ENCODE data around the gene CACNA1H.

The CACNA1H gene

DNA sequence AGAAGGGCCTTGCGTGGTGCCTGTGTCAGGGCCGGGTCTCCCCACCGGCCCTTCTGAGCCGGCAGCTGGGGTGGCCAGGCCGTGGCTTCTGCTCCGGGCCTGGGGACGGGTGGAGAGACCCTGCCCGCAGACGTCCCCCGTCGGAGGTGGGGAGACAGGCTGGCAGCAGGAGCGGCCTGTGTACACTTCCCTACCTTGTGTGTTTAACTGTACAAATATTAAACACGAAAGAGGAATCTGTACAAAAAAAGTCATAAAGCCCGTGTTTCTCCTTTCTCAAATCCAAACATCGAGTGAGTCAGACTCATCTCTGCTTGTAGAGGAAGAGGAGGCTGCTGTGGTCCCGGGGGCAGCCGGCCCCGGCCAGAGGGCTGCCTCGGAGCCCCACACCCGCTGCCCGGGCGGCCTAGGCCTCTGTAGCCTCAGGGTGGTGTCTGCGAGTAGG is 2.0 kb downstream of the CACNA1H start:
- Histone ChIP-seq H3K4me3 (IDR thresholded peaks at IDR 0.05; ENCODE audit: insufficient read depth, low read depth, low read length) (no peak overlapping the region), H4K20me1 (ENCODE audit: insufficient read depth) (no peaks in the 10 kb centered on the region), H3K27me3 (ENCODE audit: insufficient read depth, low read depth) (peaks cover 81% of the 10 kb centered on the region), H3K36me3 (ENCODE audit: insufficient read depth) (no peaks in the 10 kb centered on the region), H3K27ac (no peak overlapping the region), H3K79me2 (ENCODE audit: insufficient read depth, low read depth) (no peaks in the 10 kb centered on the region), H3K4me2 (no peak overlapping the region), H3K4me1 (ENCODE audit: low read depth, poor library complexity, severe bottlenecking) (no peaks in the 10 kb centered on the region), H2AFZ (ENCODE audit: low read depth) (no peak overlapping the region), H3K9ac (no peak overlapping the region)
- no peak for TF ChIP-seq CTCF (conservative IDR thresholded peaks at IDR 0.05; ENCODE audit: low read depth, low read length)

GRCh38 chr16:1155353-1156054 is 2.6 kb downstream of the CACNA1H start:
- Histone ChIP-seq H3K9ac (no peak overlapping the region), H3K27me3 (ENCODE audit: insufficient read depth, low read depth) (peaks cover 81% of the 10 kb centered on the region), H4K20me1 (ENCODE audit: insufficient read depth) (no peaks in the 10 kb centered on the region)

DNA sequence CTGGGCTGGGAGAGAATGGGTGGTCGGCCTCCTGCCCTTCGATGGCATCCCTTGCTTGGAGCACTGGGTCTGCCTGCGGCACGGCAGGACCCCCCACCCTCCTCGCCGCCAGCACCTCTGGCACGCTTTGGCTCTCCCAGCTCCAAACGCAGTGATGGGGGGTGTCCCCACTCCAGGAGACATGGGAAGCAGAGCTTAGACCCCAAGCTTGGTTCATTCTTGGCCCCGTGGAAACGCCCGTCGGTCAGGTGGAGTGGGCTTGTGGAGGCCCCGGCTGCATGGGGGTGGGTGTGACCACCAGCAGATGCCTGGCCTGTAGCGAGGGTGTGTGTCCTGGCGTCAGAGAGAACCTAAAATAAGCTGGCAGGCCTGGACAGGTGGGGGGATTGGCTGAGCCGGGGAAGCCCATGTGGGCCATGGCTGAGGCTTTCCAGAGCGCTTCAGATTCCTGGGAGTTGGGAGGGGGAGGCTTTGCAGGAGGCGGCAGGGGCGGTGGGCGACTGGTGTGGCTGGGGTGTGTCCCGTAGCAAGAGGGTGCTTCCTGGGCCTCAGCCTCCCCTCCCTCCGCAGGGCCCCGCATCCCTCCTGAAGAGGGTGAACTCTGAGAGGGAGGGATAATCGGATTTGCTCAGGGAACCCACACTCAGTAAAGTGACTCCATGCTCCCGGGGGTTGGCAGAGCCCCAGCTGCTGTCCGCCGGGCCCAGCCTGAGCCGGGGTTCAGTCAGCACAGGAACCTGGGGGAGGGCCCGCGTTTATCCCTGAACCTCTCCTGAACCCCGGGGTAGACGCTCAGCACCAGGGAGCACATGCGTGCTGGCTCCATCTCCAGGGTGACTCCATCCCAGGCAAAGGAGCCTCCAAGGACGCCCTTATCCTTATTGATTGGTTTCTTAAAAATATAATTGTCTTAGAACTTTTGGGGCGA is 3.4 kb downstream of the CACNA1H start:
- no peaks in the 10 kb centered on the region for H3K79me2 ChIP-seq (ENCODE audit: insufficient read depth, low read depth)
- H2AFZ ChIP-seq (ENCODE audit: low read depth), result no peak overlapping the region
- no peak overlapping the region for H3K27ac ChIP-seq
- H3K4me3 ChIP-seq (IDR thresholded peaks at IDR 0.05; ENCODE audit: insufficient read depth, low read depth, low read length), result no peak overlapping the region
- TF ChIP-seq CTCF (conservative IDR thresholded peaks at IDR 0.05; ENCODE audit: low read depth, low read length), result no peak
- H3K9ac ChIP-seq, result no peak overlapping the region
- no peak overlapping the region for H3K4me2 ChIP-seq
- no peaks in the 10 kb centered on the region for H3K4me1 ChIP-seq (ENCODE audit: low read depth, poor library complexity, severe bottlenecking)
- no peaks in the 10 kb centered on the region for H4K20me1 ChIP-seq (ENCODE audit: insufficient read depth)
- H3K36me3 ChIP-seq (ENCODE audit: insufficient read depth), result no peaks in the 10 kb centered on the region
- peaks cover 81% of the 10 kb centered on the region for H3K27me3 ChIP-seq (ENCODE audit: insufficient read depth, low read depth)

More at GRCh38 chr16:1155353-1156054, 2.6 kb downstream of the CACNA1H start:
- Histone ChIP-seq H3K4me2 (no peak overlapping the region), H3K27ac (no peak overlapping the region), H3K36me3 (ENCODE audit: insufficient read depth) (no peaks in the 10 kb centered on the region), H3K4me3 (IDR thresholded peaks at IDR 0.05; ENCODE audit: insufficient read depth, low read depth, low read length) (no peak overlapping the region), H2AFZ (ENCODE audit: low read depth) (no peak overlapping the region), H3K79me2 (ENCODE audit: insufficient read depth, low read depth) (no peaks in the 10 kb centered on the region), H3K4me1 (ENCODE audit: low read depth, poor library complexity, severe bottlenecking) (no peaks in the 10 kb centered on the region)
- no peak for TF ChIP-seq CTCF (conservative IDR thresholded peaks at IDR 0.05; ENCODE audit: low read depth, low read length)

GRCh38 chr16:1156983-1157638 is 4.2 kb downstream of the CACNA1H start:
- Histone ChIP-seq H3K27me3 (ENCODE audit: insufficient read depth, low read depth) (peaks cover 79% of the 10 kb centered on the region), H3K4me1 (ENCODE audit: low read depth, poor library complexity, severe bottlenecking) (no peaks in the 10 kb centered on the region), H3K36me3 (ENCODE audit: insufficient read depth) (no peaks in the 10 kb centered on the region), H2AFZ (ENCODE audit: low read depth) (no peak overlapping the region), H3K27ac (no peak overlapping the region), H3K79me2 (ENCODE audit: insufficient read depth, low read depth) (no peaks in the 10 kb centered on the region), H3K9ac (no peak overlapping the region), H3K4me3 (IDR thresholded peaks at IDR 0.05; ENCODE audit: insufficient read depth, low read depth, low read length) (no peak overlapping the region), H3K4me2 (no peak overlapping the region), H4K20me1 (ENCODE audit: insufficient read depth) (no peaks in the 10 kb centered on the region)
- TF ChIP-seq CTCF (conservative IDR thresholded peaks at IDR 0.05; ENCODE audit: low read depth, low read length), result no peak
